ENCODE measurements around the gene CNKSR3. TPM values are rescaled to one million over a fixed set of nuclear protein-coding genes. Genes with fewer than 3 reads are reported as not detected.
"Not testable (repeated sequence)": the region's sequence is repeated elsewhere in the genome, so short reads cannot be mapped to it uniquely, and the experiment has no call there.

Gene CNKSR3
- total RNA-seq, 4 donors from 2014 or later, result 7.6 to 29.6 (median 12.4) TPM

GRCh38 chr6:154550779-154551178 lies 40.3 kb upstream of the CNKSR3 start:
- TF ChIP-seq CTCF (IDR thresholded peaks at IDR 0.05), result no peak
- no peak for TF ChIP-seq POLR2A (IDR thresholded peaks at IDR 0.05)
- intact Hi-C loops (cut with DNase I; ENCODE audit: low total_unique reads), result no loop called here

GRCh38 chr6:154549179-154549578 lies 38.7 kb upstream of the CNKSR3 start:
- H3K27ac ChIP-seq, result peak overlapping the region; percentile 73 to 78
- H3K9me3 ChIP-seq, result no peaks in the 10 kb centered on the region
- TF ChIP-seq CTCF (IDR thresholded peaks at IDR 0.05) (no peak), POLR2A (IDR thresholded peaks at IDR 0.05) (no peak)
- DNase-seq, result no peak
- H3K27me3 ChIP-seq, result no peaks in the 10 kb centered on the region
- no peaks in the 10 kb centered on the region for H3K36me3 ChIP-seq
- H3K4me3 ChIP-seq, result no peak overlapping the region
- intact Hi-C loops (cut with DNase I; ENCODE audit: low total_unique reads), result no loop called here
- no peaks in the 10 kb centered on the region for H3K4me1 ChIP-seq

More at GRCh38 chr6:154550779-154551178, 40.3 kb upstream of the CNKSR3 start:
- Histone ChIP-seq H3K27ac (no peak overlapping the region), H3K9me3 (no peaks in the 10 kb centered on the region), H3K4me3 (no peak overlapping the region), H3K36me3 (no peaks in the 10 kb centered on the region), H3K4me1 (no peaks in the 10 kb centered on the region), H3K27me3 (no peaks in the 10 kb centered on the region)
- DNase-seq, result no peak

GRCh38 chr6:154548130-154548830 lies 37.8 kb upstream of the CNKSR3 start:
- no peaks in the 10 kb centered on the region for H3K36me3 ChIP-seq
- H3K4me3 ChIP-seq, result no peak overlapping the region
- TF ChIP-seq CTCF (IDR thresholded peaks at IDR 0.05) (no peak), POLR2A (IDR thresholded peaks at IDR 0.05) (no peak)
- intact Hi-C loops (cut with DNase I; ENCODE audit: low total_unique reads), result no loop called here
- DNase-seq, result peak in 1 of 2 donors; percentile 47
- no peaks in the 10 kb centered on the region for H3K27me3 ChIP-seq
- H3K27ac ChIP-seq, result peak overlapping the region; percentile 73 to 78
- H3K9me3 ChIP-seq, result no peaks in the 10 kb centered on the region
- H3K4me1 ChIP-seq, result no peaks in the 10 kb centered on the region

GRCh38 chr6:154543628-154544027 lies 33.1 kb upstream of the CNKSR3 start:
- Histone ChIP-seq H3K27me3 (no peaks in the 10 kb centered on the region), H3K36me3 (no peaks in the 10 kb centered on the region), H3K27ac (no peak overlapping the region), H3K9me3 (no peaks in the 10 kb centered on the region), H3K4me1 (no peaks in the 10 kb centered on the region), H3K4me3 (no peak overlapping the region)
- TF ChIP-seq CTCF (IDR thresholded peaks at IDR 0.05) (no peak), POLR2A (IDR thresholded peaks at IDR 0.05) (no peak)
- no peak for DNase-seq
- intact Hi-C loops (cut with DNase I; ENCODE audit: low total_unique reads), result no loop called here

- Histone ChIP-seq H3K27ac (no peak overlapping the region), H3K36me3 (no peaks in the 10 kb centered on the region), H3K9me3 (no peaks in the 10 kb centered on the region), H3K27me3 (no peaks in the 10 kb centered on the region), H3K4me3 (no peak overlapping the region), H3K4me1 (no peaks in the 10 kb centered on the region)
- TF ChIP-seq POLR2A (IDR thresholded peaks at IDR 0.05) (no peak), CTCF (IDR thresholded peaks at IDR 0.05) (no peak)
- no peak for DNase-seq
- intact Hi-C loops (cut with DNase I; ENCODE audit: low total_unique reads), result no loop called here
These were observed 32.3 kb upstream of the CNKSR3 start for GRCh38 chr6:154542747-154543146.

- intact Hi-C loops (cut with DNase I; ENCODE audit: low total_unique reads); DNase-seq; H3K27me3 ChIP-seq; H3K27ac ChIP-seq; H3K36me3 ChIP-seq; H3K4me3 ChIP-seq; H3K9me3 ChIP-seq; H3K4me1 ChIP-seq: not testable (repeated sequence)
These were observed 31.4 kb upstream of the CNKSR3 start for GRCh38 chr6:154541837-154542236.

Data from uterus (tissue), 4 donors.